ENCODE measurements around the gene USP24. TPM values are rescaled to one million over a fixed set of nuclear protein-coding genes. Genes with fewer than 3 reads are reported as not detected.
"Not testable (repeated sequence)": the region's sequence is repeated elsewhere in the genome, so short reads cannot be mapped to it uniquely, and the experiment has no call there.

Gene USP24
- total RNA-seq, 1 donor from 2014 or later: 37.7 TPM

- Mint-ChIP-seq H3K27me3 (ENCODE audit: unreplicated experiment) (no peaks in the 10 kb centered on the region), H3K36me3 (ENCODE audit: low read depth, unreplicated experiment) (no peaks in the 10 kb centered on the region), H3K4me1 (ENCODE audit: unreplicated experiment) (peaks cover 15% of the 10 kb centered on the region), H3K27ac (ENCODE audit: unreplicated experiment) (no peak overlapping the region), H3K9me3 (ENCODE audit: unreplicated experiment) (no peaks in the 10 kb centered on the region), H3K4me3 (ENCODE audit: unreplicated experiment) (no peak overlapping the region)
- DNase-seq (ENCODE audit: low spot score): no peak
- TF ChIP-seq CTCF (IDR thresholded peaks at IDR 0.05; ENCODE audit: unreplicated experiment): no peak
Observed at GRCh38 chr1:55204997-55205396, 10.2 kb downstream of the USP24 start.

GRCh38 chr1:55203064-55203463, 12.1 kb downstream of the USP24 start:
- DNase-seq (ENCODE audit: low spot score): no peak
- H3K36me3 Mint-ChIP-seq (ENCODE audit: low read depth, unreplicated experiment): peaks cover 12% of the 10 kb centered on the region
- H3K4me1 Mint-ChIP-seq (ENCODE audit: unreplicated experiment): peaks cover 11% of the 10 kb centered on the region
- peaks cover 2% of the 10 kb centered on the region for H3K27me3 Mint-ChIP-seq (ENCODE audit: unreplicated experiment)
- H3K4me3 Mint-ChIP-seq (ENCODE audit: unreplicated experiment): no peak overlapping the region
- no peak for TF ChIP-seq CTCF (IDR thresholded peaks at IDR 0.05; ENCODE audit: unreplicated experiment)
- no peak overlapping the region for H3K27ac Mint-ChIP-seq (ENCODE audit: unreplicated experiment)
- no peaks in the 10 kb centered on the region for H3K9me3 Mint-ChIP-seq (ENCODE audit: unreplicated experiment)

DNA sequence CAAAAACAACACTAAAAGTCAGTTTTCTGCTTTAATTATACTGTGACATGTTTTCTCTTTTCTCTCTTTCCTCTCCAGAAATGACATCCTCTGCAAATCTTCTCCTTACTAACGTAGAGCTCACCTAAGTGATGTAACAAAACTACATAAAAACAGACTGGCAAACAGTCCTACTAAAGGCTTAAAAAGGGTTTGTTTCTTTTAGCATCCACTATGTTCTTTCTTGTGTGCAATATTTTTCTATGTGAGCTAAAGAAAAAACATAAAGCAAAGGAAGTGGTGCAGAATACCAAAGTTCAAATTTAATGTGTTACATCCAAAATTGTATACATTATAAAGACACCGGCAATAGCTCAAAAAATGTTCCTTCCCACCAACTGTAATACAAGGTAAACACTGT, 14.5 kb downstream of the USP24 start:
- DNase-seq (ENCODE audit: low spot score): no peak
- Mint-ChIP-seq H3K4me1 (ENCODE audit: unreplicated experiment) (peaks cover 17% of the 10 kb centered on the region), H3K4me3 (ENCODE audit: unreplicated experiment) (no peak overlapping the region), H3K27me3 (ENCODE audit: unreplicated experiment) (peaks cover 2% of the 10 kb centered on the region), H3K27ac (ENCODE audit: unreplicated experiment) (no peak overlapping the region), H3K9me3 (ENCODE audit: unreplicated experiment) (no peaks in the 10 kb centered on the region), H3K36me3 (ENCODE audit: low read depth, unreplicated experiment) (peaks cover 12% of the 10 kb centered on the region)
- no peak for TF ChIP-seq CTCF (IDR thresholded peaks at IDR 0.05; ENCODE audit: unreplicated experiment)

- not testable (repeated sequence) for H3K9me3 Mint-ChIP-seq (ENCODE audit: unreplicated experiment); H3K27me3 Mint-ChIP-seq (ENCODE audit: unreplicated experiment); DNase-seq (ENCODE audit: low spot score); H3K27ac Mint-ChIP-seq (ENCODE audit: unreplicated experiment)
- Mint-ChIP-seq H3K4me3 (ENCODE audit: unreplicated experiment) (peak overlapping the region; percentile 74), H3K36me3 (ENCODE audit: low read depth, unreplicated experiment) (peaks cover 12% of the 10 kb centered on the region), H3K4me1 (ENCODE audit: unreplicated experiment) (peaks cover 26% of the 10 kb centered on the region)
Observed at GRCh38 chr1:55199735-55200134, 15.4 kb downstream of the USP24 start.

DNA sequence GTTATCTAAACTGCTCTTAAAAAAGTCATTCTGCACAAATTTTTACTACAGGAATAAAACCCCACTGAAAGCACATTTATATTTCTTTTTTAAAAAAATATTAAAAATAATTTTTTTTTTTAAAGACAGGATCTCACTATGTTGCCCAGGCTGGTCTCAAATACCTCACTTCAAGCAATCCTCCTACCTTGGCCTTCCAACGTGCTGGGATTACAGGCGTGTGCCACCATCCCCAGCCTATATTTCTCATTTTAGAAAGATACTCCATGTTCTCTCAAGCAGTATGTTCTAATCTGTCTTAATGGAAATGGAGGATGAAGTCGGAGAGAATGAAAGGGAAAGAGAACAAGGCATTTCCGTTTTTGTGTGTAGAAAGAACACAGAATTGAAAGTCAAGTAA, 17.1 kb downstream of the USP24 start:
- no peak for TF ChIP-seq CTCF (IDR thresholded peaks at IDR 0.05; ENCODE audit: unreplicated experiment)
- Mint-ChIP-seq H3K9me3 (ENCODE audit: unreplicated experiment) (no peaks in the 10 kb centered on the region), H3K4me3 (ENCODE audit: unreplicated experiment) (no peak overlapping the region), H3K27me3 (ENCODE audit: unreplicated experiment) (peaks cover 4% of the 10 kb centered on the region), H3K36me3 (ENCODE audit: low read depth, unreplicated experiment) (peaks cover 12% of the 10 kb centered on the region), H3K27ac (ENCODE audit: unreplicated experiment) (no peak overlapping the region), H3K4me1 (ENCODE audit: unreplicated experiment) (peaks cover 19% of the 10 kb centered on the region)
- no peak for DNase-seq (ENCODE audit: low spot score)

DNA sequence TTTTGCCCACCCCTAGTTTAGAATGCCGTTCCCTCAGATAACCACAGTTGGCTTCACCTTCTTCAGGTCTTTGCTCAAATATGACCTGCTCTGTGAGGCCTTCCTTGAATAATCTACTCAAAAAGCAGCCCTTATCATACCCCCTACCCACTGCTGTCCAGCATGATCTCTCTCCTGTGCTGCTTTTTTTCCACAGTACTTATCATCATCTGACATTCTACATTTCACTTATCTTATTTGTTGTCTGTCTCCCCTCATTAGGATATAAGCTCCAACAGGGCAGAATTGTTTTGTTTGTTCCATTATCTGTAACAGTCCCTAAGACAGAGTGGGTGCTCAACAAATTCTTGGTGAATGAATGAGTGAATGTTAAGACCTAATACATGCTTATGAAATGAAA, 18.1 kb downstream of the USP24 start:
- Mint-ChIP-seq H3K36me3 (ENCODE audit: low read depth, unreplicated experiment) (peaks cover 12% of the 10 kb centered on the region), H3K4me3 (ENCODE audit: unreplicated experiment) (no peak overlapping the region), H3K9me3 (ENCODE audit: unreplicated experiment) (no peaks in the 10 kb centered on the region), H3K27me3 (ENCODE audit: unreplicated experiment) (peaks cover 4% of the 10 kb centered on the region), H3K4me1 (ENCODE audit: unreplicated experiment) (peaks cover 17% of the 10 kb centered on the region), H3K27ac (ENCODE audit: unreplicated experiment) (no peak overlapping the region)
- DNase-seq (ENCODE audit: low spot score): no peak
- no peak for TF ChIP-seq CTCF (IDR thresholded peaks at IDR 0.05; ENCODE audit: unreplicated experiment)

All from endothelial cell (in vitro differentiated cells).